ENCODE data around the gene GRHL1. TPM values are rescaled to one million over a fixed set of nuclear protein-coding genes. Genes with fewer than 3 reads are reported as not detected.

Gene GRHL1
- total and polyA plus RNA-seq, 9 of the 15 experiments (the other 6 are each of a cell fraction or from before 2014, with no cell fraction given) = 1.7 to 6.1 (median 4.7) TPM

- TF ChIP-seq IRF1 (CRISPR knock-in tag; IDR thresholded peaks at IDR 0.05; ENCODE audit: borderline replicate concordance) = no peak
- TF ChIP-seq, protein P1, sequence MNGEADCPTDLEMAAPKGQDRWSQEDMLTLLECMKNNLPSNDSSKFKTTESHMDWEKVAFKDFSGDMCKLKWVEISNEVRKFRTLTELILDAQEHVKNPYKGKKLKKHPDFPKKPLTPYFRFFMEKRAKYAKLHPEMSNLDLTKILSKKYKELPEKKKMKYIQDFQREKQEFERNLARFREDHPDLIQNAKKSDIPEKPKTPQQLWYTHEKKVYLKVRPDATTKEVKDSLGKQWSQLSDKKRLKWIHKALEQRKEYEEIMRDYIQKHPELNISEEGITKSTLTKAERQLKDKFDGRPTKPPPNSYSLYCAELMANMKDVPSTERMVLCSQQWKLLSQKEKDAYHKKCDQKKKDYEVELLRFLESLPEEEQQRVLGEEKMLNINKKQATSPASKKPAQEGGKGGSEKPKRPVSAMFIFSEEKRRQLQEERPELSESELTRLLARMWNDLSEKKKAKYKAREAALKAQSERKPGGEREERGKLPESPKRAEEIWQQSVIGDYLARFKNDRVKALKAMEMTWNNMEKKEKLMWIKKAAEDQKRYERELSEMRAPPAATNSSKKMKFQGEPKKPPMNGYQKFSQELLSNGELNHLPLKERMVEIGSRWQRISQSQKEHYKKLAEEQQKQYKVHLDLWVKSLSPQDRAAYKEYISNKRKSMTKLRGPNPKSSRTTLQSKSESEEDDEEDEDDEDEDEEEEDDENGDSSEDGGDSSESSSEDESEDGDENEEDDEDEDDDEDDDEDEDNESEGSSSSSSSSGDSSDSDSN (IDR thresholded peaks at IDR 0.05; ENCODE audit: borderline replicate concordance in 1 of 2, low read depth in 2 of 2, low read length in 2 of 2) = no peak
- TF ChIP-seq POU5F1 (IDR thresholded peaks at IDR 0.05; ENCODE audit: borderline replicate concordance, low read depth, low read length, partially characterized antibody) = no peak
- TF ChIP-seq, protein P2, sequence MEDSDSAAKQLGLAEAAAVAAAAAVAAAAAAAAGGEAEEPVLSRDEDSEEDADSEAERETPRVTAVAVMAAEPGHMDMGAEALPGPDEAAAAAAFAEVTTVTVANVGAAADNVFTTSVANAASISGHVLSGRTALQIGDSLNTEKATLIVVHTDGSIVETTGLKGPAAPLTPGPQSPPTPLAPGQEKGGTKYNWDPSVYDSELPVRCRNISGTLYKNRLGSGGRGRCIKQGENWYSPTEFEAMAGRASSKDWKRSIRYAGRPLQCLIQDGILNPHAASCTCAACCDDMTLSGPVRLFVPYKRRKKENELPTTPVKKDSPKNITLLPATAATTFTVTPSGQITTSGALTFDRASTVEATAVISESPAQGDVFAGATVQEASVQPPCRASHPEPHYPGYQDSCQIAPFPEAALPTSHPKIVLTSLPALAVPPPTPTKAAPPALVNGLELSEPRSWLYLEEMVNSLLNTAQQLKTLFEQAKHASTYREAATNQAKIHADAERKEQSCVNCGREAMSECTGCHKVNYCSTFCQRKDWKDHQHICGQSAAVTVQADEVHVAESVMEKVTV (CRISPR knock-in tag; IDR thresholded peaks at IDR 0.05) = 0 out of 2 replicates have a peak, but pooled peaks have one; percentile 18
- no peak for TF ChIP-seq PRPF4 (IDR thresholded peaks at IDR 0.05; ENCODE audit: insufficient read depth, low read depth, low read length, poor library complexity, severe bottlenecking)
- TF ChIP-seq PHF20 (IDR thresholded peaks at IDR 0.05; ENCODE audit: partially characterized antibody) = no peak
- no peak for TF ChIP-seq CCNT2 (IDR thresholded peaks at IDR 0.05; ENCODE audit: borderline replicate concordance, extremely low read depth, insufficient read length, low read depth, low read length)
- TF ChIP-seq, protein P3, sequence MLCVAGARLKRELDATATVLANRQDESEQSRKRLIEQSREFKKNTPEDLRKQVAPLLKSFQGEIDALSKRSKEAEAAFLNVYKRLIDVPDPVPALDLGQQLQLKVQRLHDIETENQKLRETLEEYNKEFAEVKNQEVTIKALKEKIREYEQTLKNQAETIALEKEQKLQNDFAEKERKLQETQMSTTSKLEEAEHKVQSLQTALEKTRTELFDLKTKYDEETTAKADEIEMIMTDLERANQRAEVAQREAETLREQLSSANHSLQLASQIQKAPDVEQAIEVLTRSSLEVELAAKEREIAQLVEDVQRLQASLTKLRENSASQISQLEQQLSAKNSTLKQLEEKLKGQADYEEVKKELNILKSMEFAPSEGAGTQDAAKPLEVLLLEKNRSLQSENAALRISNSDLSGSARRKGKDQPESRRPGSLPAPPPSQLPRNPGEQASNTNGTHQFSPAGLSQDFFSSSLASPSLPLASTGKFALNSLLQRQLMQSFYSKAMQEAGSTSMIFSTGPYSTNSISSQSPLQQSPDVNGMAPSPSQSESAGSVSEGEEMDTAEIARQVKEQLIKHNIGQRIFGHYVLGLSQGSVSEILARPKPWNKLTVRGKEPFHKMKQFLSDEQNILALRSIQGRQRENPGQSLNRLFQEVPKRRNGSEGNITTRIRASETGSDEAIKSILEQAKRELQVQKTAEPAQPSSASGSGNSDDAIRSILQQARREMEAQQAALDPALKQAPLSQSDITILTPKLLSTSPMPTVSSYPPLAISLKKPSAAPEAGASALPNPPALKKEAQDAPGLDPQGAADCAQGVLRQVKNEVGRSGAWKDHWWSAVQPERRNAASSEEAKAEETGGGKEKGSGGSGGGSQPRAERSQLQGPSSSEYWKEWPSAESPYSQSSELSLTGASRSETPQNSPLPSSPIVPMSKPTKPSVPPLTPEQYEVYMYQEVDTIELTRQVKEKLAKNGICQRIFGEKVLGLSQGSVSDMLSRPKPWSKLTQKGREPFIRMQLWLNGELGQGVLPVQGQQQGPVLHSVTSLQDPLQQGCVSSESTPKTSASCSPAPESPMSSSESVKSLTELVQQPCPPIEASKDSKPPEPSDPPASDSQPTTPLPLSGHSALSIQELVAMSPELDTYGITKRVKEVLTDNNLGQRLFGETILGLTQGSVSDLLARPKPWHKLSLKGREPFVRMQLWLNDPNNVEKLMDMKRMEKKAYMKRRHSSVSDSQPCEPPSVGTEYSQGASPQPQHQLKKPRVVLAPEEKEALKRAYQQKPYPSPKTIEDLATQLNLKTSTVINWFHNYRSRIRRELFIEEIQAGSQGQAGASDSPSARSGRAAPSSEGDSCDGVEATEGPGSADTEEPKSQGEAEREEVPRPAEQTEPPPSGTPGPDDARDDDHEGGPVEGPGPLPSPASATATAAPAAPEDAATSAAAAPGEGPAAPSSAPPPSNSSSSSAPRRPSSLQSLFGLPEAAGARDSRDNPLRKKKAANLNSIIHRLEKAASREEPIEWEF (CRISPR knock-in tag; IDR thresholded peaks at IDR 0.05) = peak; percentile 75
- no peak for TF ChIP-seq STAG1 (CRISPR knock-in tag; IDR thresholded peaks at IDR 0.05; ENCODE audit: borderline replicate concordance)
- no peak for TF ChIP-seq MTA1 (IDR thresholded peaks at IDR 0.05; ENCODE audit: borderline replicate concordance)
- no peak for TF ChIP-seq KDM5B (IDR thresholded peaks at IDR 0.05; ENCODE audit: insufficient replicate concordance, low read depth, low read length)
- no peak for TF ChIP-seq RFX1 (IDR thresholded peaks at IDR 0.05)
- no peak for TF ChIP-seq RFX7 (CRISPR knock-in tag; IDR thresholded peaks at IDR 0.05)
- TF ChIP-seq TAF9B (IDR thresholded peaks at IDR 0.05; ENCODE audit: partially characterized antibody) = no peak
- no peak for TF ChIP-seq GABPB2 (CRISPR knock-in tag; conservative IDR thresholded peaks at IDR 0.05)
- TF ChIP-seq CEBPB (tag; IDR thresholded peaks at IDR 0.05) = no peak
- TF ChIP-seq STAT5B (CRISPR knock-in tag; IDR thresholded peaks at IDR 0.05) = no peak
These were observed 15.7 kb downstream of the GRHL1 start (continued) for GRCh38 chr2:9967053-9967775.

Measured in K562 (cell line).